ENCODE data around the gene TMSB4X. TPM values are rescaled to one million over a fixed set of nuclear protein-coding genes. Genes with fewer than 3 reads are reported as not detected.
A peak's percentile ranks its signal among the peaks of the same experiment; 100 is the strongest.

Gene TMSB4X
- total RNA-seq, 2 experiments from 2014 or later = 1,476 to 1,540 TPM

GRCh38 chrX:12956704-12957534 lies 18.0 kb upstream of the TMSB4X start:
- Histone ChIP-seq H3K79me2 (ENCODE audit: insufficient read depth, low read depth, low read length) (no peaks in the 10 kb centered on the region), H3K4me1 (ENCODE audit: insufficient read depth, low read length, poor library complexity, severe bottlenecking) (peaks cover 85% of the 10 kb centered on the region), H4K20me1 (ENCODE audit: insufficient read depth, low read length) (no peaks in the 10 kb centered on the region), H3K9me3 (ENCODE audit: low read length) (no peaks in the 10 kb centered on the region), H3K4me3 (ENCODE audit: low read depth, low read length, poor library complexity, severe bottlenecking) (peak overlapping the region; percentile 63), H3K36me3 (ENCODE audit: insufficient read depth, low read length) (no peaks in the 10 kb centered on the region), H3K9me2 (ENCODE audit: insufficient read depth, low read length) (no peaks in the 10 kb centered on the region), H3K27ac (ENCODE audit: low read depth, low read length, poor library complexity, severe bottlenecking) (peak overlapping the region; percentile 100), H2AFZ (ENCODE audit: low read length) (peak overlapping the region; percentile 34; the same call in 1 of the 2 replicates), H3K4me2 (ENCODE audit: low read length) (peak overlapping the region; percentile 84)
- ChIA-PET POLR2A (interaction anchor here (0.5 to 6.2 kb wide), 13 partner anchors 9 to 389 kb away, joined by 3 to 148 read pairs (median 4); partner anchors contain the start of gene TMSB4X), CTCF (ENCODE audit: unreplicated experiment) (no interaction called here)
- intact Hi-C loops (cut with micrococcal nuclease; ENCODE audit: unreplicated experiment) = loop anchor here (1.0 to 5.0 kb wide), 3 partner anchors 16 to 775 kb away; partner anchors contain the start of genes OFD1, TLR7 and TRAPPC2
- TSS peak; percentile 93 for BruUV-seq (replicated peaks)
- no peak for TF ChIP-seq EZH2phosphoT487 (IDR thresholded peaks at IDR 0.05; ENCODE audit: borderline replicate concordance, low read depth, low read length)
- no peak for TF ChIP-seq CTCF (conservative IDR thresholded peaks at IDR 0.05; ENCODE audit: low read length)
- peak; percentile 92 for DNase-seq (ENCODE audit: low spot score)

- intact Hi-C loops (cut with micrococcal nuclease; ENCODE audit: unreplicated experiment) = loop anchor here (5.0 kb wide), 2 partner anchors 91 to 774 kb away; partner anchors contain the start of genes OFD1, TLR7 and TRAPPC2
- ChIA-PET CTCF (ENCODE audit: unreplicated experiment) (no interaction called here), POLR2A (interaction anchor here (0.6 to 6.2 kb wide), 13 partner anchors 12 to 747 kb away, joined by 3 to 148 read pairs (median 4); partner anchors contain the start of genes TCEANC, TLR7 and TMSB4X)
- peak overlapping the region; percentile 84 for H3K4me2 ChIP-seq (ENCODE audit: low read length)
- peak overlapping the region; percentile 34; the same call in 1 of the 2 replicates for H2AFZ ChIP-seq (ENCODE audit: low read length)
- H3K4me3 ChIP-seq (ENCODE audit: low read depth, low read length, poor library complexity, severe bottlenecking) = peak overlapping the region; percentile 50
- BruUV-seq (replicated peaks) = no TSS peak
- no peaks in the 10 kb centered on the region for H3K36me3 ChIP-seq (ENCODE audit: insufficient read depth, low read length)
- no peak for TF ChIP-seq CTCF (conservative IDR thresholded peaks at IDR 0.05; ENCODE audit: low read length)
- TF ChIP-seq EZH2phosphoT487 (IDR thresholded peaks at IDR 0.05; ENCODE audit: borderline replicate concordance, low read depth, low read length) = no peak
- H3K9me2 ChIP-seq (ENCODE audit: insufficient read depth, low read length) = no peaks in the 10 kb centered on the region
- peak overlapping the region; percentile 100 for H3K27ac ChIP-seq (ENCODE audit: low read depth, low read length, poor library complexity, severe bottlenecking)
- H4K20me1 ChIP-seq (ENCODE audit: insufficient read depth, low read length) = no peaks in the 10 kb centered on the region
- H3K79me2 ChIP-seq (ENCODE audit: insufficient read depth, low read depth, low read length) = no peaks in the 10 kb centered on the region
- no peak for DNase-seq (ENCODE audit: low spot score)
- H3K9me3 ChIP-seq (ENCODE audit: low read length) = no peaks in the 10 kb centered on the region
- peaks cover 78% of the 10 kb centered on the region for H3K4me1 ChIP-seq (ENCODE audit: insufficient read depth, low read length, poor library complexity, severe bottlenecking)
Observed at GRCh38 chrX:12958059-12958458, 16.9 kb upstream of the TMSB4X start.

Measured in OCI-LY7 (cell line).